Measurements from ENCODE around the gene NFE2L2.

The NFE2L2 gene

DNA sequence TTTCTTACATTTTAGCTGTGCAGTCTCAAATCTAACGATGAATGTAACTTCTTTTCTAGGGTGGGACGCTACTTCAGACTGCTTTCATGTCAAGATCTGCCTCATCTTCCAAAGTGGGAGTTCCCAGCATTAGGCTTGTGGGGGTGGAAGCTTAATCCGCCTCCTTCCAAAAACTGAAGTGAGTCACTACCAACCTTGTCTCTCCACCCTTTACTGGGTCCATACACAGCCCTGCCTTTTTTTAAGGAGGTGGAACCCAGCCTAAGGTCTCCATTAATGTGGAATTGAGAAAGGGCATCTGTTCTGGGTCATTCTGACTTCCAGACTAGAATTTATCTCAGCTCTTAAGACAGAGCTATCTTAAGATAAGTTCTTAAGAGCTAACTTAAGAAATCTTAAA, 42.0 kb upstream of the NFE2L2 start:
- no peak overlapping the region for H3K4me3 ChIP-seq (ENCODE audit: low read depth, low read length)
- H3K27me3 ChIP-seq (ENCODE audit: control insufficient read depth, insufficient read depth, low read length), result no peaks in the 10 kb centered on the region
- no peak overlapping the region for H3K4me2 ChIP-seq (ENCODE audit: low read length)
- H3K79me2 ChIP-seq, result no peaks in the 10 kb centered on the region
- no peak overlapping the region for H2AFZ ChIP-seq
- TF ChIP-seq, protein P1, sequence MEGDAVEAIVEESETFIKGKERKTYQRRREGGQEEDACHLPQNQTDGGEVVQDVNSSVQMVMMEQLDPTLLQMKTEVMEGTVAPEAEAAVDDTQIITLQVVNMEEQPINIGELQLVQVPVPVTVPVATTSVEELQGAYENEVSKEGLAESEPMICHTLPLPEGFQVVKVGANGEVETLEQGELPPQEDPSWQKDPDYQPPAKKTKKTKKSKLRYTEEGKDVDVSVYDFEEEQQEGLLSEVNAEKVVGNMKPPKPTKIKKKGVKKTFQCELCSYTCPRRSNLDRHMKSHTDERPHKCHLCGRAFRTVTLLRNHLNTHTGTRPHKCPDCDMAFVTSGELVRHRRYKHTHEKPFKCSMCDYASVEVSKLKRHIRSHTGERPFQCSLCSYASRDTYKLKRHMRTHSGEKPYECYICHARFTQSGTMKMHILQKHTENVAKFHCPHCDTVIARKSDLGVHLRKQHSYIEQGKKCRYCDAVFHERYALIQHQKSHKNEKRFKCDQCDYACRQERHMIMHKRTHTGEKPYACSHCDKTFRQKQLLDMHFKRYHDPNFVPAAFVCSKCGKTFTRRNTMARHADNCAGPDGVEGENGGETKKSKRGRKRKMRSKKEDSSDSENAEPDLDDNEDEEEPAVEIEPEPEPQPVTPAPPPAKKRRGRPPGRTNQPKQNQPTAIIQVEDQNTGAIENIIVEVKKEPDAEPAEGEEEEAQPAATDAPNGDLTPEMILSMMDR (IDR thresholded peaks at IDR 0.05), result no peak
- no peak overlapping the region for H3K27ac ChIP-seq
- H3K4me1 ChIP-seq, result no peaks in the 10 kb centered on the region
- no peaks in the 10 kb centered on the region for H3K36me3 ChIP-seq (ENCODE audit: control insufficient read depth, insufficient read depth, low read length)
- no peak overlapping the region for H3K9ac ChIP-seq
- H3K9me3 ChIP-seq (ENCODE audit: control insufficient read depth, low read length), result no peaks in the 10 kb centered on the region

DNA sequence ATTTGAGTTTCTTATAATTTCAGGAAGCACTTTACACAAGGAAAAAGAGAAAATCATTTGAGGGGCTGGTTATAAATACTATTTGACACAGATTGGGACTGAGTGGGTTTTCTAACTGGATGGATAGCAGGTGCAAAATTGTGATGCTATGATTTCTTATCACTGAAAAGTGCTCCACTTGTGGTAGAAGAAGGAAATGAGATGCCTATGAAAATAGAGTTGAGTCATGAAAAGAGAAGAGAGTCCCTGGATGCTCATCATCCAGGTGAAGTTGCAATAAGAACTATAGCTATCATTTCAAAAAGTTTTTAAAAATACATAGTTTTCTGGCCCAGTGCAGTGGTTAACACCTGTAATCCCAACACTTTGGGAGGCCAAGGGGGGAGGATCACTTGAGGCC, 39.4 kb upstream of the NFE2L2 start:
- TF ChIP-seq, protein P1 (IDR thresholded peaks at IDR 0.05), result no peak
- no peaks in the 10 kb centered on the region for H3K27me3 ChIP-seq (ENCODE audit: control insufficient read depth, insufficient read depth, low read length)
- no peaks in the 10 kb centered on the region for H3K36me3 ChIP-seq (ENCODE audit: control insufficient read depth, insufficient read depth, low read length)
- H3K4me1 ChIP-seq, result no peaks in the 10 kb centered on the region
- H3K4me3 ChIP-seq (ENCODE audit: low read depth, low read length), result no peak overlapping the region
- H2AFZ ChIP-seq, result no peak overlapping the region
- H3K4me2 ChIP-seq (ENCODE audit: low read length), result no peak overlapping the region
- H3K79me2 ChIP-seq, result no peaks in the 10 kb centered on the region
- no peak overlapping the region for H3K9ac ChIP-seq
- H3K27ac ChIP-seq, result no peak overlapping the region
- H3K9me3 ChIP-seq (ENCODE audit: control insufficient read depth, low read length), result no peaks in the 10 kb centered on the region

DNA sequence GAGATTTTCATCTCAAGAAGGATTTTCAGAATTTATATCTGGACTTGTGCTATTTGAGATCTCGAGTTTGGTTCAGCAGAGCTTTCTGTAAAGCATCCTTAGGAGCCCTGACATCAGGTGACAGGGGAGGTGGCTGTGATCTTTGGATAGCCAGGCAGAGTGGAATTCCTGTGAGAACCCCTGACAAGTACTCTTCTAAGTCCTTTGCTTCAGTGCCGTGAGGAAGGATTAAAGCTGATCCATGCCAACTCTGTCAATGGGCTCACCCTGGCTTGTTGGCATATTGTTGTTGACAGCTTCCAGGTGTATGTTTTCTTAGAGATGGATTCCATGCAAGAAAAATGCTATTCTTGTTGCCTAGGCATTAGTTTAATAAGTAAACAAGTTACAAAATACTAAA, 38.0 kb upstream of the NFE2L2 start:
- no peaks in the 10 kb centered on the region for H3K79me2 ChIP-seq
- no peaks in the 10 kb centered on the region for H3K36me3 ChIP-seq (ENCODE audit: control insufficient read depth, insufficient read depth, low read length)
- H3K4me1 ChIP-seq, result no peaks in the 10 kb centered on the region
- no peak overlapping the region for H3K4me2 ChIP-seq (ENCODE audit: low read length)
- TF ChIP-seq, protein P1 (IDR thresholded peaks at IDR 0.05), result no peak
- H2AFZ ChIP-seq, result no peak overlapping the region
- H3K27me3 ChIP-seq (ENCODE audit: control insufficient read depth, insufficient read depth, low read length), result no peaks in the 10 kb centered on the region
- no peak overlapping the region for H3K9ac ChIP-seq
- no peak overlapping the region for H3K4me3 ChIP-seq (ENCODE audit: low read depth, low read length)
- no peak overlapping the region for H3K27ac ChIP-seq
- H3K9me3 ChIP-seq (ENCODE audit: control insufficient read depth, low read length), result no peaks in the 10 kb centered on the region

DNA sequence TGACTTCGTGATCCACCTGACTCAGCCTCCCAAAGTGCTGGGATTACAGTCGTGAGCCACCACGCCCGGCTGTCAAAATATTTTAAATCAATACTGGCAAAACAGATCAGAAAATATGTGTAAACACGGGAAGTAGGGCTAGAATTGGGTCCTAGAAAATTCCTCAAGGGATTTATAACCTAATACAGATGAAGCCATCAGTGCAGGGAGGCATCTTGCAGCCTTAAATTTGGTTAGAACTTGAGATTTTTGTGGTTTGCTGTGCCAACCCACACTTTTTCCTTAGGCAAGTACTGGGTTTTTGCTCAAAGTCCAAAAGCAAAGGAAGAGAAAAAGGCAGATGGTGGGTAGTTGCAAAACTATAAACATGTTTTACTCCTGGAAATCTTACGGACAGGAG, 33.7 kb upstream of the NFE2L2 start:
- Histone ChIP-seq H3K27ac (no peak overlapping the region), H3K4me1 (no peaks in the 10 kb centered on the region), H3K9ac (no peak overlapping the region), H3K4me3 (ENCODE audit: low read depth, low read length) (no peak overlapping the region), H3K4me2 (ENCODE audit: low read length) (no peak overlapping the region), H2AFZ (no peak overlapping the region), H3K36me3 (ENCODE audit: control insufficient read depth, insufficient read depth, low read length) (no peaks in the 10 kb centered on the region), H3K79me2 (no peaks in the 10 kb centered on the region), H3K9me3 (ENCODE audit: control insufficient read depth, low read length) (no peaks in the 10 kb centered on the region), H3K27me3 (ENCODE audit: control insufficient read depth, insufficient read depth, low read length) (no peaks in the 10 kb centered on the region)
- TF ChIP-seq, protein P1 (IDR thresholded peaks at IDR 0.05), result no peak

DNA sequence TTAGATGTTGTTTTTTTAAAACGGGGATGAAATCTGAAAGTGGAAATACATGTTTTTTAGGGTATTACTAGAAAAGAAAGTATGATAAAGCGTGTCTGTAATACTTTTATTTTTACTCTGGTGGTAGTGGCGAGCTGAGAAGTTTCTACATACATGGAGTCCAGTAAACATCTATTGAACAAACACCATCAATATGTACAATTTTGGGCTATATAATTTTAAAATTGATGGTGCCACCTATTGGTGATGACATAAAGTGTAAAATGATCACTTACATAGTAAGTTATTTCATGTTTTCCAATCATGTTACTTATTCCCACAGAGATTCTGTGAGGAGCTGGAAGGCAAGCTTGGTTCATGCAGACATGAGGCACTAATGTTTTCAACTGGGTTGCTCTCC, 31.5 kb upstream of the NFE2L2 start:
- Histone ChIP-seq H3K4me3 (ENCODE audit: low read depth, low read length) (no peak overlapping the region), H3K9me3 (ENCODE audit: control insufficient read depth, low read length) (no peaks in the 10 kb centered on the region), H2AFZ (no peak overlapping the region), H3K79me2 (no peaks in the 10 kb centered on the region), H3K36me3 (ENCODE audit: control insufficient read depth, insufficient read depth, low read length) (no peaks in the 10 kb centered on the region), H3K4me2 (ENCODE audit: low read length) (no peak overlapping the region), H3K27me3 (ENCODE audit: control insufficient read depth, insufficient read depth, low read length) (no peaks in the 10 kb centered on the region), H3K9ac (no peak overlapping the region), H3K27ac (no peak overlapping the region), H3K4me1 (no peaks in the 10 kb centered on the region)
- TF ChIP-seq, protein P1 (IDR thresholded peaks at IDR 0.05), result peak; percentile 37

Data from parathyroid adenoma (tissue), 2 donors.